Measurements from ENCODE around the gene SYTL2.
"Not testable (repeated sequence)": the region's sequence is repeated elsewhere in the genome, so short reads cannot be mapped to it uniquely, and the experiment has no call there.

SYTL2 gene

DNA sequence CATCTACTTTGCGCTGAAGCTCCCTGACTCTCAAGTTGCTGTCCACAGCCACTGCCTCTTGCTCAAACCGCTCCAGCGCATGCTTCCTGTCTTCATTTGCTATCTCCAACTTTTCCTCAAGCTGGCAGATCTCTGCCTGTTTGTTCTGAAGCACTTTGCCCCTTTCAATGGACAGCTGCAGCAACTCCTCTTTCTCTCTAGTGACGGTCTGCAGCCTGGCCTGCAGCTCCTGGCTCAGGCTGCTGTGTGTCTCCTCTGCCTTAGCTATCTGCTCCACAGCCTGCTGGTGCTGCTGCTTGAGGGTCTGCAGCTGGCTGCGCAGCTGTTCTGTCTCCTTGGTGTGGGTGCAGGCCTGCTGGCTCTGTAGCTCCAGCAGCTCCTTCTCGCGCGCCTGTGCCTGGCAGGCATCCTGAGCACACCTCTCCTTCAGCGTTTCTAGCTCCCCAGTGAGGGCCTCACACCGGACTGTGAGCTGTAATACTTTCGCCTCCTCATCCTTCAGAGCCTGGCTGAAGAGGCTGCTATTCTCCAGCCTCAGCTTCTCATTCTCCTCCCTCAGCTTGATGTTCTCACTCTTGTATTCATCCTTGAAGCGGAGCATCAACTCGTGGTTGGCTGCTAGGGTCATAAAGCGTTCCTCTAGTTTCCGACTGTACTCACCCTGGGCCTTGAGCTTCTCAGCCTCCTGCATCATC lies 125.7 kb downstream of the SYTL2 start:
- no peak for DNase-seq (ENCODE audit: low read depth)

DNA sequence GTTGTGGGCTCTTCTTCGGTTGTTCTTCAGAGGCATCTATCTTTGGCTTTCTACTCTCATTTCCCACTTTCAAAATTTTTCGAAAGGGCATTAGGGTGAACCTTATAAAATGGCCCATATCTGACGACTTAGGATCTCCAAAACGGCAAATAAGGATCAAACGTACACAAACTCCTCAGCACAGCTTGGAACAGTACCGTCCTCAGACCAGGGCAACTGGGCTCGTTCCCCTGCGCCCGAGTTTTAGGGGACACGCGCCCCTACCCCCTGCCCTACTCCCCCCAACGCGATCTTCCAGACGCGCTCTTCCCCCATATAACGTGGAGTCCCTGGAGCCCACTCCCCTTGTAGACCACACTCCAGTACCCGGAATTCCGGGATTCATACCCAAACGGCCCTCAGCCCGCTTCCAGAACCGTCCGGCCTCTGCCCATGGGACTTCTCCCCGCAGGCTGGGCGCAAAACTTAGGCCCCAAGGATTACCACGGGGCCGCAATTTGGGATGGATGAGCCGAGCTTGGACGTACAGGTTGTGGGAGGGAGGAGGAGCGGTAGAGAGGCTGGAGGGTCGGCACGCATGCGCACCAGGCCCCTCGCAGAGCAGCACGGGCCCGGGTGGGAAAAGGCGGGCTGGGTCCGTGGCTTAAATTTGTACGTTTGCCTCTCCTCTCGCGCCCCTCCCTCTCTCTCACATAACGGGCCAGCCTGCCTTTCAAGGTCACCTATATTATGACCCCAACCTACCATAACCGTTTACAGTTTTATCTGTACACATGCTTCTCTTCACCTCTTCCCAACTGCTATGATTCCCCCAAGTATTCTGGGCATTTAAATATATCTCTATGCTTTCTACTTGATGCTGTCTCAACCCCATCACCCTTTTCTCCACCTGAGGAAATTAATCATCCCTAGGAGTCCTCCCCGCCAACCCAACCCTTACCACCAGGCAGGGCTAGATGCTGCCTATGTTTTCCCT lies 128.3 kb downstream of the SYTL2 start:
- no peak for DNase-seq (ENCODE audit: low read depth)

DNA sequence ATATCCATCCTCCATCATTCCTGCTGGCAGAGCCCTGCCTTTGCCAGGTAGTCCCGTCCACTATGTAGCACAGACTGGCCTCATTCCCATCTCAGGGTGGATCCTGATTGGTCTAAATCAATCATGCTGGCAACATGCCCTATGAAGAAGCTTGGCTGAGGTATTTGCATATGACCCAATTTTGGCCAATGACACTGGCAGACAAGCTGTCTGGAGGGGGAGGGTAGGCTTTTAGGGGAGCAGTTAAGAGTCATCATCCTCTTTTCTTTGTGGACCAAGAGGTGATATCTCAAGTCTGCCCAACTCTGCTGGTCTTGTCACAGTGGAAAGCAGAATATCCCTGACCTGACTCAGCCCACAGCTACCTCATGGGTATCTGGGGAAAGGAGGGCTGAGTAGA lies 130.0 kb downstream of the SYTL2 start:
- no peak for DNase-seq (ENCODE audit: low read depth)

DNA sequence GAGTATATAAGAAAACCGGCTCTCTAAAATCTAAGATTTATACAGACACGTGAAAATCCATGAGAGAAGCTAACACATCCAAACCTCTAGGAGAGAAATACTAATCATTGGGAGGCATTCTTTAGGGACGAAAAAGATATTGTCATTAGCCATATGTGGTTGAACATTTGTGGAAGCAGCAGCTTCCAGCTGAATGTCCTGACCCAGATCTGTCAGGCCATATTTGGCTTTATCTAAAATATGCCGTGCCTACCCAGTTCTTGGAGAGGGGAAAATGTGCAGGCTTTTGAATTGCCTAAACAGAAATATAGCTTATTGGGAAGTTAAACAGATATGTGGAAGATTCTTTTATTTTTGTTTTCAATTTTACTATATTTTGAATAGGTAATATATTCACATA lies 131.4 kb downstream of the SYTL2 start:
- no peak for DNase-seq (ENCODE audit: low read depth)

DNA sequence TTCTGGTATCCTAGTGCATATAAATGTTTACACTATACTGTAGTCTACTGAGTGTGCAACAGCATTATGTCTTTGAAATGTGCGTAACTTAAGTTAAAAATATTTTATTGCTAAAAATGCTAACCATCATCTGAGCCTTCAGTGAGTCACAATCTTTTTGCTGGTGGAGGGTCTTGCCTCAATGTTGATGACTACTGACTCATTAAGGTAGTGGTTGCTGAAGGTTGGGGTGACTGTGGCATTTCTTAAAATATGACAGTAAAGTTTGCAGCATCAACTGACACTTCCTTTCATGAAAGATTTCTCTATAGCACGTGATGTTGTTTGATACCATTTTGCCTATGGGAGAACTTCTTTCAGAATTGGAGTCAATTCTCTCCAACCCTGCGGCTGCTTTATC lies 137.5 kb downstream of the SYTL2 start:
- DNase-seq (ENCODE audit: low read depth) = no peak

DNA sequence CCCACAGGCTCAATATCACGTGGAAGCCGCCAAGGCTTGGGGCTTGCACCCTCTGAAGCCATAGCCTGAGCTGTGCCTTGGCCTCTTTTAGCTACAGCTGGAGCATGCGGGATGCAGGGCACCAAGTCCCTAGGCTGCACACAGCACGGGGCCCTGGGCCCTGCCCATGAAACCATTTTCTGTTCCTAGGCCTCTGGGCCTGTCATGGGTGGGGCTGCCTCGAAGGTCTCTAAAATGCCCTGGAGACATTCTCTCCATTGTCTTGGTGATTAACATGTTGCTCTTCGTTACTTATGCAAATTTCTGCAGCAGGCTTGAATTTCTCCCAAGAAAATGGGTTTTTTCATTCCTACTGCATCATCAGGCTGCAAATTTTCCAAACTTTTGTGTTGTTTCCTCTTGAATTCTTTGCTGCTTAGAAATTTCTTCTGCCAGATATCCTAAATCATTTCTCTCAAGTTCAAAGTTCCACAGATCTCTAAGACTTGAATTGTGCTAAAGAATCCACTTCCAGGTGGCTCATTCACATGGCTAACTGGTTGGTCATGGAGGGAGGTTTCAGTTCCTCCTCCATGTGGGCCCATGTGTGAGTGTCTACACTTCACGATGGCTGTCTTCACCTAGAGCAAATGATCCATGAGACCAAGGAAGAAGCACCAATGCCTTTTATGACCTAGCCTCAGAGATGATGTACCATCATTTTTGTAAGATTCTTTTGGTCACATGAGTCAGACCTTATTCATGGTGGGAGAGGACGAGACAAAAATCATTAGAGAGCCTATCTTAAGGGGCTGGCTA lies 138.6 kb downstream of the SYTL2 start:
- DNase-seq (ENCODE audit: low read depth) = no peak

DNA sequence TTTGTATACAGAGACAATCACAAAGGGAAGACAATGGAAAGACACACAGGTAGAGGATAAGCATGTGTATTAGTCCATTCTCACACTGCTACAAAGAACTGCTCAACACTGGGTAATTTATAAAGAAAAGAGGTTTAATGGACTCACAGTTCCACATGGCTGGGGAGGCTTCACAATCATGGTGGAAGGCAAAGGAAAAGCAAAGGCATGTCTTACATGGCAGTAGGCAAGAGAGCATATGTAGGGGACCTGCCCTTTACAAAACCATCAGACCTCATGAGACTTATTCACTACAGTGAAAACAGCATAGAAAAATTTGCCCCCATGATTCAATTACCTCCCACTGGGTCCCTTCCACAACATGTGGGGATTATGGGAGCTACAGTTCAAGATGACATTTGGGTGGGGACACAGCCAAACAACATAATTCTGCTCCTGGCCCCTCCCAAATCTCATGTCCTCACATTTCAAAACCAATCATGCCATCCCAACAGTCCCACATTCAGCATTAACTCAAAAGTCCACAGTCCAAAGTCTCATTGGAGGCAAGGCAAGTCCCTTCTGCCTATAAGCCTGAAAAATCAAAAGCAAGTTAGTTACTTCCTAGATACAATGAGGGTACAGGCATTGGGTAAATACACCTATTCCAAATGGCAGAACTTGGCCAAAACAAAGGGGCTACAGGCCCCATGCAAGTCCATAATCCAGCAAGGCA lies 139.8 kb downstream of the SYTL2 start:
- DNase-seq (ENCODE audit: low read depth) = not testable (repeated sequence)

DNA sequence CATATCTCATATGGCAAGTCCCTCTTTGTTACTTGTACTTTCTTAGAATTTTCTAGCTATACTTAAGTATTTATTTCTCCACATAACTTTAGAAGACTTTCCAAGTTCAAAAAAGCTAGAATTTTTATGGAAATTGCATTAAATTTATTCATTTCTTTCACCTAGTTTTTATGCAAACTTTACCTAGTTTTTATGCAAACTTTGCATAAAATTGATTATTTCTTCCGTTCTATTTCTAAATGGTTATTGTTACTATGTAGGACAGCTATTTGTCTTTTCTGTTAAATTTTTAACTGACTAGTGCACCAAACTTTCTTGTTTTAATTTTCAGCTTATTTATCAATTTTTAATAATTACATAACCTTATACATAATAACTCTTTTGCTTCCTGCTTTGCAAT lies 142.8 kb downstream of the SYTL2 start:
- no peak for DNase-seq (ENCODE audit: low read depth)

DNA sequence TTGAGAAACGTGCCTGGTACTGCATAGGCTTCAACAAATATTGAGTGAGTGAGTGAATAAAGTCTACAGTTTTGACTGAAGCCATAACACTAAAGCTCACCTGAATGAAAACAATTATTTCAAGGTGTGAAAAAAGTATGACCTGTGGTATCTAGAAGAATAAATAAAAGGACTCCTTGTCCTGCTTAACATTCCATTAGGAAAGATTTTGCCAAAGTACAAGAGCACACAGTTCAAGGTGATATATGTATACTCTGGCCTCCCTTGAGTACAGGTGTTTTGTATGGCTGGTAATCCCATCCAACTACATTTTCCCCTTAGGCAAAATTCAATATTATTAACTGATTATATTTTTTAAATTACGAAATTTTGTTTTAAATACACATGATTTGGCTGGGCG lies 144.3 kb downstream of the SYTL2 start:
- no peak for DNase-seq (ENCODE audit: low read depth)

DNA sequence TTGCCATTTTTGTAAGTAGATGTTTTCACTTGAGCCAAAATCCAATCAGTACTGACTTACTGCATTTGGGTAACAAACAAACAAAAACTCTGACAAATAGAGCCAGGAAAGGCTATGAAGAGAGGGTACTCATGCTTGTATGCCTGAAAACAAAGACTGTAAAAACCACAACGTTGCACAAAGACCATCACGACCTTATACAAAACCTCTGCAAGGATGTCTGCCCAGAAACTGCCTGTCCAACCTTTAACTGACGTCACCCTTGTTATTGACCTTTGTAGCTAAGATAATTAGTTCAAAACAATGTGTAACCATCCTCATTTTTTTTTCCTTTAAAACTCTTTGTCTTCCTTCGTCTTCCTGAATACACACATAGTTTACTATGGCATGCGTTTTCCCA lies 145.2 kb downstream of the SYTL2 start:
- no peak for DNase-seq (ENCODE audit: low read depth)

DNA sequence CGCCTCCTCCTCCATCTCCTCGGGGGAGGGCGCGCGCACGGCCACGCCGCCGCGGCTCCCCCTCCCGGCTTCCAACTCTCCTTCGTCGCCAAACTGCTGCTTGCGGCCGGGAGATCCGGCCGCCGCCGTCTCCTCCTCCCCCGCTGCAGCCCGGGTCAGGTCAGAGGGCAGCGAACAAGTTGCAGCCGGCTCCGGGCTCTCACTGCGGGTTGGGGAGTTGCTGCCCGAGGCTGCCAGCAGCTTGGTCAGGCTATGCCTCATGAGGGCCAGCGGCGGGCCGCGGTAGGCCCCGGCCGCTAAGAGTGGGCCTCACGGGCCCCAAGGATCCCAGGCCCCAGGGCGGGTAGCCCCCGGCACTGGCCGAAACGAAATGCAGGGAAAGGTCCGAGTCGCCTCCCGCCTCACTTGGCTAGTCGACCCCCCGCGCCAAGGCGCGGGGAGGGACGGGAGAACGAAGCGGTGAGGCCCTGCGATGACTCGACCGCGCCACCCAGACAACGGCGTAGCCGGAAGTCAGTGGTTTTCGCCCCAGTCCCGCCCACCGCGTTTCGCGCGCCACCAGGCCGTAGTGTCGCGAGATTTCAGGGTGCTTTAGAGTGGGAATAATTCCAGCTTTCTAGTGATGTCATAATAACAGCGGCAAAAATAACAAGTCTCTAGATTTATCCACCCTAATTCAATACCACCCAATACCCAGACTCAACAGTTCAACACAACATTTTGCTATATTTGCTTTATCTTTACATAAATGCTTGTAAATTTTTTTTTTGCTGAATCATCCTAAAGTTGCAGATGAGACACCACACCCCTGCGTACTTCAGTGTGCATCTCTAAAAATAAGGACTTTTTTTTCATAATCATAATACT lies 146.1 kb downstream of the SYTL2 start, which contains the start of gene CREBZF:
TSS of gene CREBZF (minus strand) at position 515 of the 867 bp plus-strand sequence. CDS start at position 261, 254 bp downstream.
- peak; percentile 86 for DNase-seq (ENCODE audit: low read depth)

DNA sequence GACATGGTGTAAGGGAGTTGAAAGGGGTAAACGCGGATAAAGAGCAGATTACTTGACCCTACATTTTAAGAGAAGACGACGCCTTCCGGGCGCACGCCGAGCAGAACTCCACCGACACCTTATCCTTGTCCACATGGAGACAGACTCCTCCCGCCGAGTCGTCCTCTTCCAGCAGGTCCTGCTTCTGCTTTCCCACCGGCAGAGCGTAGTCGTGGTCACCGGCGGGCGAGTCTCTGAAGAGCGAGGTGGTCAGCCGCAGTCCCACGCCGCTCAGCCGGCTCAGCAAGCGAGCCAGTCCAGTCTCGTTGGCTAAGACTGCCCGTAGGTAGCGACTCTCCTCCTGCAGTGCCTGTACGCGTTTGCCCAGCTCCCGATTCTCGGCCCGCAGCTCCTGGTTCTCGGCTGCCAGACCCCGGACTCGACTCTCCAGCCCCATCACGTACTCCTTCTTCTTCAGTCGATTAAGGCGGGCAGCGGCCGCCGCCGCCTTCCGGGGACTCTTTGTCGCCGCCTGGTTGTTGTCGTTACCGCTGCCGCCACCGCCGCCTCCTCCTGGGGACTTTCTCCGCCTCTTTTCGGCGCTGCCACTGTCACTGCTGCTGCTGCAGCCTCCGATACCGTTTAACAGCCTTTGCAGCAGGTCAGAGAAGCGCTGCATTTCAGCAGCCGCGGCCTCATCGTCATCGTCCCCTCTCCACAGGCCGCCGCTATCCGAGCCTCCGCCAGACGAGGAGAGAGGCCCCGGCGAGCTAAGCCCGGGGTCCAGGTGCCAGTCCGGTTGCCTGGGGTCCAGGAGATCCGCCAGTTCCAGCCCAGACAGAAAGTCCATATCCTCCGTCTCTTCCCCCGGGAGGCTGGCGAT lies 147.0 kb downstream of the SYTL2 start:
- no peak for DNase-seq (ENCODE audit: low read depth)

DNA sequence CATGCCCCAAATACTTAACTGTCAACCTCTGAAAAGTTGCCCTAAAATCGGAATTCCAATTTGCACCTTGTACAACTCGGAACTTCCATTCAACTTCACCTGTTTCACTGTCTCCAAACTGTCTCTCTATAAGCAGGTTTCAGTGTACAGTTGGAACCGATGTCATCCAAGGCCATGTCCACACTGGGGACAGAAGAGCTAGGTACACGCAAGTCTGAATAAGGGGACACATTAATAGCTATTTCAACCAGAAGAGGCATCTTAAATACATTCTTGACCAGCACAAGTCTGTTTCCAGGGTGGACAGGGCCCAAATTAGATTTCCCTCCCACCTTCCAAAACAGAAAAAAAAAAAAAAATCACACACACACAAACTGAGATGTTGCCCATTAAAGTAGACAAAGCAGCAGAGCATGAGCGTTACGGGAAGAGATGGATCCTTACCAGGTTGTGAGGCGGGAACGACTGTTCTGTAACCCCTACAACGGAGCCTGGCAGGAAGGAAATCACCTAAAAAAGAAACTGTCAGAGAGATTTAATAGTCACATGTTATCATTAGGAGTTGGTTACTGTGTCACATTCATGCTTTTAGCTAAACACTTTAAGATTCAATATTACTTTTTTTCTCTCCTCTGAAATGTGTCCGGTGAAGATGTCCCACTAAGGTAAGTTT lies 147.7 kb downstream of the SYTL2 start:
- DNase-seq (ENCODE audit: low read depth) = no peak

DNA sequence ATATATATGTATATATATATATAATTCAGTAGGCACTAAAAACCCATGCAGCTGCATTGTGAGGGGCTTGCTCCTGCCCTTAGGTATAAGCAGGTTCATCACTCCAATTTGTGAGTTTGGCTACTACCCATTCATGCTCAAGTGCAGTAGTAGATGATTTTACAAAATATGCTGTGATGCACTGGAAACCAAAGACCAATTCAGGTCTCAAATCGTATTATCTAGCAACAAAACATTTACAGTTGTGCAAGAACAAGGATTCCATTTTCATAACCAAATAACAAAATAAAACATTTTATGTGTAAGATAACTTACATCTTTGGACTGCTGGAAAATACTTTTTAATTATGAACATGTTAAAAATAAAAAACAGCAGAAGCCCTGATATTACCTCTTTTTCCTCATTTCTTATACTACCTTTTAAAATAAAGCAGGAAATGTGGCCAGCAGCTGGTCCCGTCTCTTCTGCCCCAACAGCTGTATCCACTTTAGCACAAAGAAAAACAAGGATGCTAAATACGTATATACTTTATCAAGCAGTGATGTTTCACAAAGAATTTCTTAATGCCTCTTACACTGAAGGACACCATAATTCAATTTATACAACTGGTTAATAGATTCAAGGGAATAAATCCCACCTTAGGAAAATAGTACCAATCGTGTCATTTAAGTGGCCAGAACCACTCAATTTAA lies 148.8 kb downstream of the SYTL2 start:
- DNase-seq (ENCODE audit: low read depth) = no peak

DNA sequence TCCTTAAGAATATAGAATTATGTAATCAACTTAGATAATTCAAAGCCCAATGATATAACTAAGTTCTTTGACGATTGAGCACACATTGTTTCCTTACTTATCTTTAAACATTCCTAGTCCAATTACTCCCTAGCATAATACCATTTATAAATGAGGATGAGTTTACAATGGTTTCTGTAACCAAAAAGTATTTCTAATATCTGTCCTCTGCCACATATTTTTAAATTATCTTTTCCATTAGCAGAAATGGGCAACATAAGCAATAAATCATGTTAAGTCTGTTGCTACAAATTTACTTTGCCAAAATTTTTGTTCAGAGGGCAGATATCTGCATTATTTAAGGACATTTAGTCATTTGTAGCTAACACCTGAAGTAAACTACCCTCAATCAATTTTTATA lies 152.8 kb downstream of the SYTL2 start:
- DNase-seq (ENCODE audit: low read depth) = no peak

DNA sequence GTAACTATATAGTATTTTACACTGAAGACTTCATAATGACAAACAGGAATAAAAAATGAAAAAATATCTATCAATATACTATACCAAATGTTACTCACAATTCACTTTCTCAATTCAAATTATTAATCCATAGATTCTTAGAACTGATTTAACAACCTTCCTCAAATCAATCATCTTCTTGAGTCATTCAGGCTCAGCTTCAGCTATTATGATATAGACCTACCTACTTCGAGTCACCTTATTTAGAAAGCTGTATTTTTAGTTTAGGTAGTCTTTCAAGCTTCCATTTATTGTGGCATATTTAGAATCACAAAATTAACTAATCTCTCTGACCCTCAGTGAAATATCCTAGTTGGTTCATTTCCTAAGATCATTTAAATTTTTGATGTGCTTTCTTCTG lies 154.2 kb downstream of the SYTL2 start:
- no peak for DNase-seq (ENCODE audit: low read depth)

DNA sequence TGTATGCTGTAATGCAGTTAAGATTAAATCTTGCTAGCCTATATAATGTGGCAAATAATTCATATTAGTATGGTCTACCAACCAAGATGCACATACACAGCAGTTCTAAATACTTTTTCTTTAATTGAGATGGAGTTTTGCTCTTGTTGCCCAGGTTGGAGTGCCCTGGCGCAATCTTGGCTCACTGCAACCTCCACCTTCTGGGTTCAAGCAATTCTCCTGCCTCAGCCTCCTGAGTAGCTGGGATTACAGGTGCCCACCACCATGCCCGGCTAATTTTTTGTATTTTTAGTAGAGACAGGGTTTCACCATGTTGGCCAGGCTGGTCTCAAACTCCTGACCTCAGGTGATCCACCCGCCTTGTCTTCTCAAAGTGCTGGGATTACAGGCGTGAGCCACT lies 156.6 kb downstream of the SYTL2 start:
- DNase-seq (ENCODE audit: low read depth) = not testable (repeated sequence)

DNA sequence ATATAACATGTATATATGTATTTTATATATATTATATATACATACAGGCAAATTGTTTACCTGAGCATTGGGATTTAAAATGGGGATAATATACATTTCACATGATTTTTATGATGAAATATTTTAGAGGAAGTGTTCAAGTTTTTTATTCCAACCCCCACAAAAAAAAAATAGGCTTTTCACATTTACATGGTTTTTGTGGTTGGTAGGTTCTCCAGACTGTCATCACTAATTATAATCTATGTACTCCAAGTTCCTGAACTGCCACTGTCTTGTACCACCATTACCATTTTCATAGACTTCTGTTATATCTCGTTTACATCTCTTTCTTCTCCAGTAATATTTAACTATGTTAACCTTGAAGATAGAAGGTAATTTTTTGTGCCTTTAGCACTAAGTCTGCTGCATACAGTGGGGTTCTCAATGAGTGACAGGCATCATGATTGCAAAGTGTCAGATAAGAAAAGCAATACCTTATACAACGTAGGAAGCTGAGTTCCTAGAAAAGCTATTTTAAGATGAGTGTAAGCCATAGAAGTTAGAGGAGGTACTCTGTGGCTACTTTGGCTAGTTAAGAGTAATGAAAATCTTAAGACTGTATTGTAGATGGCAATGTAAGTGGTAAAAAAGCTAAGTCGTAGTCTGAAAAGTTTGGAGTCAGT lies 158.0 kb downstream of the SYTL2 start:
- DNase-seq (ENCODE audit: low read depth) = no peak
